Bladder microvascular endothelial cell (primary cell): ENCODE data around the gene CAVIN1. TPM values are rescaled to one million over a fixed set of nuclear protein-coding genes. Genes with fewer than 3 reads are reported as not detected.

Source experiments
- total RNA-seq: library from RNA; depleted of rRNA; stranded (reverse); fragments of >200 nt; gene quantifications from 2 replicates; pipeline ENCODE4 v1.2.3, GENCODE V29; 2014

Gene CAVIN1, protein sequence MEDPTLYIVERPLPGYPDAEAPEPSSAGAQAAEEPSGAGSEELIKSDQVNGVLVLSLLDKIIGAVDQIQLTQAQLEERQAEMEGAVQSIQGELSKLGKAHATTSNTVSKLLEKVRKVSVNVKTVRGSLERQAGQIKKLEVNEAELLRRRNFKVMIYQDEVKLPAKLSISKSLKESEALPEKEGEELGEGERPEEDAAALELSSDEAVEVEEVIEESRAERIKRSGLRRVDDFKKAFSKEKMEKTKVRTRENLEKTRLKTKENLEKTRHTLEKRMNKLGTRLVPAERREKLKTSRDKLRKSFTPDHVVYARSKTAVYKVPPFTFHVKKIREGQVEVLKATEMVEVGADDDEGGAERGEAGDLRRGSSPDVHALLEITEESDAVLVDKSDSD
- total RNA-seq, result 719 and 771 TPM in 2 replicates

DNA sequence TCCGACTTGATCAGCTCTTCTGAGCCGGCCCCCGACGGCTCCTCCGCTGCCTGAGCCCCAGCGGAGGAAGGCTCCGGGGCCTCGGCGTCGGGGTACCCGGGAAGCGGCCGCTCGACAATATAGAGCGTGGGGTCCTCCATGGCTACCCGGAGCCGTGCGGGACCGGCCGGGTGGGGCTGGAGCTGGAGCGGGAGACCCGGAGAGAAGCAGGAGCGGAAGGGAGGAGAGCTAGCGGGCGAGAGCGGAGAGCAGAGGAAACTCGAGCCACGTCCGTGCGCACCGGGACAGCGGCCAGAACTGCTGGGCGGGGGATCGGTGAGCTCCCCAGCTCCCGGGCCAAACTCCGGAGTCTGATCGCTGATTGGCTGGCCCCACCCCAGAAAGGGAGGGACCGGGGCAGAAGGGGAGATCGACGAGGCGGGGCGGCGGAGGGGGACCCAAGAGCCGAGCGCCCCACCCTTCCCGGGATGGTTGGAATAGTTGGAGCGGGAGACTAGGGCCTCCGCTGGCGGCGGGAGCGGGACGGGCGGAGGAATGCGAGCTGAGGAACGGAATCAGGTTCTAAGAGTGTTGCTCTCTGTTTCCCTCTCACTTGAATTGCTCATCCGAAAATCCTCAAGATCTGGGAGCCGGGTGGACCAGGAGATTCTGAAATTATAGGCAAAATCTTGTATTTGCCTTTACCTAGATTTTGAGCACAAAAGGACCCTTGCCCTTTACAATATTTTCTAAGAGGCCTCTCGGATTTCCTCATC is at the start of gene CAVIN1:
Gene CAVIN1 (minus strand): TSS at position 299 of the 755 bp plus-strand sequence. CDS start 159 bp downstream, at position 140.

DNA sequence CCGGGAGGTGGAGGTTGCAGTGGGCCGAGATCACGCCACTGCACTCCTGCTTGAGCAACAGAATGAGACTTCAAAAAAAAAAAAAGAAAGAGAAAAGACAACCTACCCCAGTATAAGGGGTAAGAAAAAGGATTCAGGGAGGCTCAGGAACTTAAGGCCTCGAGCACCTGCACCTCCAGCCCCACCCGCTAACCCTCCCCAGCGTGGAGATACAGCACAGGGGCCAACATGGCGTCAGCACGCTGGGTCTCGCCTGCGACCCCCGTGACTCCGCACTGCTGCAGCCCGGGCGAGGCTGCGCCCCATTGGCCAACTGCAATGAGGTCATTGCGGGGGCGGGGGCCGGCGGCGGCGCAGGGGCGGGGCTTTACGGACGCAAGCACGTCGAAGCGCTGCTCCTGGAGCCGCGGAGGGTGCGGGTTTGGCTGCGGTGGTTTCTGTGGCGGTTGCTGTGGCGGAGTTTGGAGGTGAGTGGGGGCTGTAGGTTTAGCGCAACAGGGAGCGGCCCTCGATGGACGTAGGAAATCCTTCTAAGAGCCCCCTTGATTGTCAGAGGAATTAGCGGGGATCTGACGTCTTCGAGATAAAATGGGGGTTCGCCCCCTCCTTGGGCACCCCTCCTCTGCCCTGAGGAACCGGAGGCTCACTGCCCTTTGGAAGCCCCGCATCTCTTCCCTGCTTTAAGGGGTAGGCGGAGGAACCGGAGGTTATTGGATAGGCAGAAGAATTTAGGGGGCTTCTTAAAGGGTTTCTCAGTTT is 35.6 kb upstream of the CAVIN1 start, which contains the start of gene ATP6V0A1:
Gene ATP6V0A1 (plus strand): TSS at position 382 of the 759 bp plus-strand sequence. CDS start 2,017 bp downstream, outside the sequence.

DNA sequence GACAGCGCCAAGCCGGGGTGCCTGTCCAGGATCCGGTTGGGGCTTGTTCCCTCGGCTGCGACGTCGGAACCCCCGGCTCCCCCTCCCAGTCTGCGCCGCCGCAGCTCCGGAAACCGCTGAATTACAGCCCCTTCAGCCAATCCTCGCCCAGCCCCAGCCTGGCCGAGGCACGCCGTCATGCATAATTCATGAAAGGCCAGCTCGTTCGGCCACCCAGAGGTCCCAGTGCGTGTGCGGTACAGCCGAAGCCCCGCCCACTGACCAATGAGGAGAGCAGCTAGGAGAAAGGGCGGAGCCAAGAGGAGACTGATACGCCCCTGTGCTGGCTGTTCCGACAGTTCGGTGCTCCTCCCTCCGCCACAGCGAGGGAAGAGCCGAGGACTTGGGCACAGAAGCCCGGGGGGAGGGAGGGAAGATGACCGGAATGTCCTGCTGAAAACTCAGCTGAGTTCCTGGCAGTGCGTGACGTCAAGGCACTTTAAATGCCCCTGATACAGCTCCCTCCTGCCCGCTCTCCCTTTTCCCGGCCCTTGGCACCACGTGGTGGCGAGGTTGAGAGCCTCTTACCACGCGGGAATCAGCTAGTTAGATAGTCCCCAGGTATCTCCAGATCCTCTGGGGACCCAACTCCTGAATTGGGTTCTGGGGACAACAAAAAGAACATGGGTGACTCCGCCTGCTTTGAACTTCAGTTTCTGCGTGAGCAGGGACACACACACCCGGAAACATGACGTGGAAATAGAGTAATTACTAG is 34.5 kb downstream of the CAVIN1 start, which contains the start of gene STAT3:
Gene STAT3 (minus strand): TSS at position 62 of the 754 bp plus-strand sequence. CDS start 39,926 bp downstream, outside the sequence.

Other genes starting within 250 kb of the CAVIN1 start
- gene KCNH4, start 242.1 kb downstream of the CAVIN1 start, total RNA-seq, result under 0.01 and 0.19 TPM in 2 replicates
- gene HCRT, start 237.8 kb downstream of the CAVIN1 start, total RNA-seq, result not detected in 2 replicates
- 11.7 and 23.6 TPM in 2 replicates for gene GHDC, start 228.8 kb downstream of the CAVIN1 start, total RNA-seq
- gene STAT5B, start 146.9 kb downstream of the CAVIN1 start, total RNA-seq, result 23.0 and 33.6 TPM in 2 replicates
- 28.2 and 36.4 TPM in 2 replicates for gene STAT5A, start 134.8 kb downstream of the CAVIN1 start, total RNA-seq
- 79.0 and 145 TPM in 2 replicates for gene STAT3, start 34.8 kb downstream of the CAVIN1 start, total RNA-seq
- 26.4 and 60.2 TPM in 2 replicates for gene ATP6V0A1, start 35.6 kb upstream of the CAVIN1 start, total RNA-seq
- gene NAGLU, start 113.0 kb upstream of the CAVIN1 start, total RNA-seq, result 21.4 and 26.7 TPM in 2 replicates
- 0.49 and 1.1 TPM in 2 replicates for gene HSD17B1, start 129.7 kb upstream of the CAVIN1 start, total RNA-seq
- 13.1 and 23.2 TPM in 2 replicates for gene COASY, start 138.9 kb upstream of the CAVIN1 start, total RNA-seq
- 27.0 and 33.6 TPM in 2 replicates for gene MLX, start 143.8 kb upstream of the CAVIN1 start, total RNA-seq
- 3.6 and 5.6 TPM in 2 replicates for gene PSMC3IP, start 154.5 kb upstream of the CAVIN1 start, total RNA-seq
- 40.3 and 50.0 TPM in 2 replicates for gene RETREG3, start 186.1 kb upstream of the CAVIN1 start, total RNA-seq
- gene TUBG1, start 186.4 kb upstream of the CAVIN1 start, total RNA-seq, result 18.9 and 62.2 TPM in 2 replicates
- gene TUBG2, start 236.0 kb upstream of the CAVIN1 start, total RNA-seq, result 1.9 and 7.4 TPM in 2 replicates